HepG2 (cell line): ENCODE results near the gene NUSAP1. TPM values are rescaled to one million over a fixed set of nuclear protein-coding genes. Genes with fewer than 3 reads are reported as not detected.

Experiments used
- BHLHE40 ChIP-seq: IDR thresholded peaks from 2 replicates; pipeline ENCODE4 v1.6.1; 2011; ENCODE audit warnings: low read length, improper control_type of control experiment
- BRD4 ChIP-seq: sonication (generic); formaldehyde crosslinking; IDR thresholded peaks from 2 replicates; pipeline ENCODE4 v1.4.0; 2020; ENCODE audit warnings: missing genetic modification reagents
- CSRNP1 ChIP-seq: sonication (generic); formaldehyde crosslinking; IDR thresholded peaks from 2 replicates; pipeline ENCODE4 v1.8.1; 2023; ENCODE audit warnings: mild to moderate bottlenecking, missing genetic modification reagents
- FOXO1 ChIP-seq: sonication (generic); formaldehyde crosslinking; IDR thresholded peaks from 2 replicates; pipeline ENCODE4 v1.4.0; 2020; ENCODE audit warnings: missing genetic modification reagents
- MTF2 ChIP-seq: sonication (generic); formaldehyde crosslinking; IDR thresholded peaks from 2 replicates; pipeline ENCODE4 v1.5.0; 2020; ENCODE audit warnings: missing genetic modification reagents, borderline replicate concordance
- MXD3 ChIP-seq: IDR thresholded peaks from 2 replicates; pipeline ENCODE4 v1.6.1; 2016; ENCODE audit warnings: mild to moderate bottlenecking, missing biosample characterization, missing genetic modification reagents
- RAD21 ChIP-seq: fragments of 450-650 bp; formaldehyde crosslinking; IDR thresholded peaks from 2 replicates; pipeline ENCODE4 v1.5.0; 2020; ENCODE audit warnings: mild to moderate bottlenecking
- REL ChIP-seq: sonication (generic); formaldehyde crosslinking; conservative IDR thresholded peaks from 2 replicates; pipeline ENCODE4 v1.8.0; 2022; ENCODE audit warnings: mild to moderate bottlenecking, missing genetic modification reagents, moderate library complexity
- SP1 ChIP-seq, 2 experiments: fragments of 450-650 bp in 1 of 2; sonication (generic) in 1 of 2; formaldehyde crosslinking in 1 of 2; IDR thresholded peaks; 2 replicates each; pipeline versions ENCODE4 v1.4.0 to v1.6.1; 2016 to 2020; ENCODE audit warnings: missing genetic modification reagents in 1 of 2
- TBX3 ChIP-seq: fragments of 450-650 bp; IDR thresholded peaks from 2 replicates; pipeline ENCODE4 v1.6.1; 2017; ENCODE audit warnings: antibody characterized with exemption, mild to moderate bottlenecking, inconsistent platforms, borderline replicate concordance
- THRA ChIP-seq: sonication (generic); formaldehyde crosslinking; IDR thresholded peaks from 2 replicates; pipeline ENCODE4 v1.4.0; 2020; ENCODE audit warnings: missing genetic modification reagents, borderline replicate concordance
- ZBTB3 ChIP-seq: sonication (generic); formaldehyde crosslinking; IDR thresholded peaks from 2 replicates; pipeline ENCODE4 v1.4.0; 2020; ENCODE audit warnings: low read depth, mild to moderate bottlenecking, moderate library complexity, missing genetic modification reagents, borderline replicate concordance
- ZBTB42 ChIP-seq: sonication (generic); formaldehyde crosslinking; IDR thresholded peaks from 2 replicates; pipeline ENCODE4 v1.5.0; 2020; ENCODE audit warnings: mild to moderate bottlenecking, missing genetic modification reagents
- ZBTB49 ChIP-seq: sonication (generic); formaldehyde crosslinking; IDR thresholded peaks from 2 replicates; pipeline ENCODE4 v1.4.0; 2020; ENCODE audit warnings: missing genetic modification reagents, borderline replicate concordance
- ZMYM2 ChIP-seq: sonication (generic); formaldehyde crosslinking; IDR thresholded peaks from 2 replicates; pipeline ENCODE4 v1.8.0; 2022; ENCODE audit warnings: mild to moderate bottlenecking, missing genetic modification reagents
- ZMYM4 ChIP-seq: sonication (generic); formaldehyde crosslinking; IDR thresholded peaks from 2 replicates; pipeline ENCODE4 v1.8.1; 2023; ENCODE audit warnings: mild to moderate bottlenecking, missing genetic modification reagents
- ZNF446 ChIP-seq: sonication (generic); formaldehyde crosslinking; IDR thresholded peaks from 2 replicates; pipeline ENCODE4 v1.5.0; 2020; ENCODE audit warnings: mild to moderate bottlenecking, missing genetic modification reagents
- ZNF512 ChIP-seq: sonication (generic); formaldehyde crosslinking; IDR thresholded peaks from 2 replicates; pipeline ENCODE4 v1.4.0; 2020; ENCODE audit warnings: mild to moderate bottlenecking, missing genetic modification reagents
- ZNF580 ChIP-seq: IDR thresholded peaks from 2 replicates; pipeline ENCODE4 v1.6.1; 2016; ENCODE audit warnings: low read depth, borderline replicate concordance
- ZNF781 ChIP-seq: sonication (generic); formaldehyde crosslinking; IDR thresholded peaks from 2 replicates; pipeline ENCODE4 v1.5.1; 2020; ENCODE audit warnings: borderline replicate concordance, mild to moderate bottlenecking, missing genetic modification reagents; ENCODE audit errors: not compliant biosample characterization
- polyA plus RNA-seq, 8 experiments: library from polyadenylated mRNA; depleted of rRNA in 3 of 8; stranded (reverse) in 7 of 8; unstranded in 1 of 8; fragments of >200 nt; fragmentation: Illumina TruSeq in 4 of 8; extraction: Trizol in 4 of 8; gene quantifications; 2 replicates each; pipeline versions ENCODE4 v1.2.1 to v1.2.3, GENCODE V29; 2011 to 2016; ENCODE audit warnings: low read depth in 4 of 8, missing spikeins in 1 of 8, mixed read lengths in 1 of 8; ENCODE audit not compliant: insufficient read depth in 1 of 8
- total RNA-seq, 5 experiments: library from RNA; depleted of rRNA; stranded (reverse); fragments of >200 nt; fragmentation: Illumina TruSeq; extraction: Trizol; gene quantifications; 2 replicates each; pipeline ENCODE4 v1.2.3, GENCODE V29; 2016; ENCODE audit warnings: low read depth in 1 of 5

Gene NUSAP1
- total and polyA plus RNA-seq, 2 of the 13 experiments (the other 11 are each of a cell fraction or from before 2014, with no cell fraction given): 59.5 to 106 TPM

GRCh38 chr15:41332194-41333025 lies at the start of gene NUSAP1, which contains the start of gene OIP5 (continued):
- TF ChIP-seq THRA (CRISPR knock-in tag) (no peak), FOXO1 (CRISPR knock-in tag) (no peak), BHLHE40 (no peak), ZNF781 (CRISPR knock-in tag) (peak; percentile 1), ZMYM4 (CRISPR knock-in tag) (peak; percentile 97), MTF2 (CRISPR knock-in tag) (peak; percentile 54; the same call in 1 of the 2 replicates), ZBTB3 (CRISPR knock-in tag) (peak; percentile 78; the same call in 1 of the 2 replicates), MXD3 (CRISPR knock-in tag) (peak; percentile 65; the same call in 1 of the 2 replicates), SP1 (IDR thresholded peaks at IDR 0.05) (no peak), SP1 (CRISPR knock-in tag; IDR thresholded peaks at IDR 0.05) (peak; percentile 79), REL (peak; percentile 89), ZNF580 (peak; percentile 27; the same call in 1 of the 2 replicates), BRD4 (CRISPR knock-in tag) (0 out of 2 replicates have a peak, but pooled peaks have one; percentile 27), RAD21 (CRISPR knock-in tag) (peak; percentile 72), ZNF512 (0 out of 2 replicates have a peak, but pooled peaks have one; percentile 56), ZBTB49 (CRISPR knock-in tag) (peak; percentile 78; the same call in 1 of the 2 replicates), TBX3 (peak; percentile 65; the same call in 1 of the 2 replicates), ZNF446 (CRISPR knock-in tag) (no peak), ZMYM2 (CRISPR knock-in tag) (0 out of 2 replicates have a peak, but pooled peaks have one; percentile 56), CSRNP1 (CRISPR knock-in tag) (peak; percentile 84), ZBTB42 (CRISPR knock-in tag) (no peak)
